VCaP (cell line): ENCODE results near the gene SS18L1.

Experiments
- H3K27ac ChIP-seq: fragments of 450-650 bp; 2 replicates; pipeline ENCODE4 v1.5.1; 2017
- CTCF ChIP-seq: fragments of 450-650 bp; conservative IDR thresholded peaks from 2 replicates; pipeline ENCODE4 v1.5.1; 2017; ENCODE audit warnings: mild to moderate bottlenecking, moderate library complexity

Gene SS18L1

GRCh38 chr20:62121776-62122653 lies 21.6 kb upstream of the SS18L1 start, which contains the start of gene LSM14B:
Gene LSM14B, plus strand, starts transcription at chr20:62122475. Its CDS starts 192 bp downstream, at chr20:62122667.
- no peak for TF ChIP-seq CTCF
- H3K27ac ChIP-seq, result peak within 1 kb of the TSS; percentile 97

- peak overlapping the region; percentile 97 for H3K27ac ChIP-seq
- TF ChIP-seq CTCF, result no peak; the same call in 1 of the 2 replicates
Observed at GRCh38 chr20:62122654-62123449, 20.7 kb upstream of the SS18L1 start.

GRCh38 chr20:62123450-62124118 lies 20.0 kb upstream of the SS18L1 start:
- peak overlapping the region; percentile 97 for H3K27ac ChIP-seq
- no peak for TF ChIP-seq CTCF

GRCh38 chr20:62126141-62126540 lies 17.4 kb upstream of the SS18L1 start:
- no peak overlapping the region for H3K27ac ChIP-seq
- no peak for TF ChIP-seq CTCF

- no peak overlapping the region for H3K27ac ChIP-seq
- no peak for TF ChIP-seq CTCF
Observed at GRCh38 chr20:62127799-62128198, 15.8 kb upstream of the SS18L1 start.

GRCh38 chr20:62128502-62128901 lies 15.1 kb upstream of the SS18L1 start:
- no peak for TF ChIP-seq CTCF
- H3K27ac ChIP-seq, result no peak overlapping the region
